Astrocyte (in vitro differentiated cells and primary cell): ENCODE results near the gene TAOK2. TPM values are rescaled to one million over a fixed set of nuclear protein-coding genes. Genes with fewer than 3 reads are reported as not detected.

Source experiments
- DNase-seq: peaks from one replicate; pipeline ENCODE4 v3.0.0-alpha.2; 2010; ENCODE audit warnings: low read depth
- FAIRE-seq: peaks from 2 replicates; lab custom pipeline; 2011; peaks lifted over from hg19 to GRCh38; lab: Jason Lieb, UNC
- H2AFZ ChIP-seq: 2 replicates; pipeline ENCODE4 v1.6.0; 2012; ENCODE audit warnings: low read depth, low read length, inconsistent platforms
- H3K27ac ChIP-seq: 2 replicates; pipeline ENCODE4 v1.5.1; 2011; ENCODE audit warnings: low read depth, low read length, inconsistent platforms
- H3K27me3 ChIP-seq: 2 replicates; pipeline ENCODE4 v1.6.0; 2011; ENCODE audit warnings: low read length, inconsistent platforms; ENCODE audit not compliant: insufficient read depth
- H3K36me3 ChIP-seq: 2 replicates; pipeline ENCODE4 v1.5.1; 2011; ENCODE audit warnings: low read length, inconsistent platforms; ENCODE audit not compliant: insufficient read depth
- H3K4me1 ChIP-seq: 2 replicates; pipeline ENCODE4 v1.5.1; 2011; ENCODE audit warnings: low read length, inconsistent platforms; ENCODE audit not compliant: insufficient read depth
- H3K4me2 ChIP-seq: 2 replicates; pipeline ENCODE4 v1.6.0; 2012; ENCODE audit warnings: low read length, inconsistent platforms
- H3K4me3 ChIP-seq: 2 replicates; pipeline ENCODE4 v1.5.1; 2011; ENCODE audit warnings: low read depth, mild to moderate bottlenecking, low read length, inconsistent platforms; ENCODE audit not compliant: insufficient read depth
- H3K79me2 ChIP-seq: 2 replicates; pipeline ENCODE4 v1.6.0; 2012; ENCODE audit warnings: mild to moderate bottlenecking, low read length, inconsistent platforms; ENCODE audit not compliant: insufficient read depth
- H3K9ac ChIP-seq: 2 replicates; pipeline ENCODE4 v1.6.0; 2012; ENCODE audit warnings: mild to moderate bottlenecking, low read length, inconsistent platforms
- H3K9me3 ChIP-seq: 2 replicates; pipeline ENCODE4 v1.5.1; 2012; ENCODE audit warnings: low read depth, mild to moderate bottlenecking, low read length, inconsistent platforms; ENCODE audit not compliant: insufficient read depth
- H4K20me1 ChIP-seq: 2 replicates; pipeline ENCODE4 v1.6.0; 2012; ENCODE audit warnings: low read length, inconsistent platforms; ENCODE audit not compliant: insufficient read depth
- H3K27ac Mint-ChIP-seq: one replicate; pipeline ENCODE4 v1.8.0; 2021; ENCODE audit warnings: mild to moderate bottlenecking, mixed read lengths; ENCODE audit not compliant: unreplicated experiment
- H3K27me3 Mint-ChIP-seq: one replicate; pipeline ENCODE4 v1.8.0; 2021; ENCODE audit warnings: low read depth, mixed read lengths; ENCODE audit not compliant: unreplicated experiment
- H3K36me3 Mint-ChIP-seq: one replicate; pipeline ENCODE4 v1.8.0; 2021; ENCODE audit warnings: low read depth, mixed read lengths; ENCODE audit not compliant: unreplicated experiment
- H3K4me1 Mint-ChIP-seq: one replicate; pipeline ENCODE4 v1.8.0; 2021; ENCODE audit warnings: low read depth, mixed read lengths; ENCODE audit not compliant: unreplicated experiment
- H3K4me3 Mint-ChIP-seq: one replicate; pipeline ENCODE4 v1.8.0; 2021; ENCODE audit warnings: mild to moderate bottlenecking, moderate library complexity, mixed read lengths; ENCODE audit not compliant: unreplicated experiment
- H3K9me3 Mint-ChIP-seq: one replicate; pipeline ENCODE4 v1.8.0; 2021; ENCODE audit warnings: mild to moderate bottlenecking, mixed read lengths; ENCODE audit not compliant: unreplicated experiment
- EZH2 ChIP-seq: IDR thresholded peaks from 2 replicates; pipeline ENCODE4 v1.6.1; 2012; ENCODE audit warnings: mild to moderate bottlenecking, low read length, inconsistent platforms; ENCODE audit not compliant: insufficient read depth
- total RNA-seq: library from RNA; stranded (reverse); gene quantifications from 2 replicates; pipeline ENCODE4 v1.2.1, GENCODE V29; 2021
- TF ChIP-seq, protein P1 (sequence below): IDR thresholded peaks from 2 replicates; pipeline ENCODE4 v1.5.1; 2011; ENCODE audit warnings: low read depth, mild to moderate bottlenecking, inconsistent platforms, low read length, moderate library complexity; ENCODE audit not compliant: insufficient read depth

The TAOK2 gene
- total RNA-seq, 1 donor from 2014 or later, result 55.9 TPM

GRCh38 chr16:29993903-29994599 is 20.4 kb downstream of the TAOK2 start:
- peaks cover 13% of the 10 kb centered on the region for H3K36me3 Mint-ChIP-seq
- Histone ChIP-seq H3K79me2 (peaks cover 16% of the 10 kb centered on the region), H3K4me3 (no peak overlapping the region), H4K20me1 (peaks cover 14% of the 10 kb centered on the region), H3K27me3 (no peaks in the 10 kb centered on the region), H3K4me1 (peaks cover 12% of the 10 kb centered on the region), H3K9me3 (no peaks in the 10 kb centered on the region), H3K36me3 (peaks cover 21% of the 10 kb centered on the region), H2AFZ (no peak overlapping the region), H3K27ac (no peak overlapping the region), H3K4me2 (peak overlapping the region; percentile 86), H3K9ac (peak overlapping the region; percentile 87)
- peak overlapping the region; percentile 5 for H3K27ac Mint-ChIP-seq
- TF ChIP-seq, protein P1, sequence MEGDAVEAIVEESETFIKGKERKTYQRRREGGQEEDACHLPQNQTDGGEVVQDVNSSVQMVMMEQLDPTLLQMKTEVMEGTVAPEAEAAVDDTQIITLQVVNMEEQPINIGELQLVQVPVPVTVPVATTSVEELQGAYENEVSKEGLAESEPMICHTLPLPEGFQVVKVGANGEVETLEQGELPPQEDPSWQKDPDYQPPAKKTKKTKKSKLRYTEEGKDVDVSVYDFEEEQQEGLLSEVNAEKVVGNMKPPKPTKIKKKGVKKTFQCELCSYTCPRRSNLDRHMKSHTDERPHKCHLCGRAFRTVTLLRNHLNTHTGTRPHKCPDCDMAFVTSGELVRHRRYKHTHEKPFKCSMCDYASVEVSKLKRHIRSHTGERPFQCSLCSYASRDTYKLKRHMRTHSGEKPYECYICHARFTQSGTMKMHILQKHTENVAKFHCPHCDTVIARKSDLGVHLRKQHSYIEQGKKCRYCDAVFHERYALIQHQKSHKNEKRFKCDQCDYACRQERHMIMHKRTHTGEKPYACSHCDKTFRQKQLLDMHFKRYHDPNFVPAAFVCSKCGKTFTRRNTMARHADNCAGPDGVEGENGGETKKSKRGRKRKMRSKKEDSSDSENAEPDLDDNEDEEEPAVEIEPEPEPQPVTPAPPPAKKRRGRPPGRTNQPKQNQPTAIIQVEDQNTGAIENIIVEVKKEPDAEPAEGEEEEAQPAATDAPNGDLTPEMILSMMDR, result no peak
- TF ChIP-seq EZH2, result no peak
- no peaks in the 10 kb centered on the region for H3K27me3 Mint-ChIP-seq
- no peaks in the 10 kb centered on the region for H3K9me3 Mint-ChIP-seq
- FAIRE-seq (no peak), DNase-seq (no peak)
- peaks cover 8% of the 10 kb centered on the region for H3K4me1 Mint-ChIP-seq
- H3K4me3 Mint-ChIP-seq, result peak overlapping the region; percentile 78

DNA sequence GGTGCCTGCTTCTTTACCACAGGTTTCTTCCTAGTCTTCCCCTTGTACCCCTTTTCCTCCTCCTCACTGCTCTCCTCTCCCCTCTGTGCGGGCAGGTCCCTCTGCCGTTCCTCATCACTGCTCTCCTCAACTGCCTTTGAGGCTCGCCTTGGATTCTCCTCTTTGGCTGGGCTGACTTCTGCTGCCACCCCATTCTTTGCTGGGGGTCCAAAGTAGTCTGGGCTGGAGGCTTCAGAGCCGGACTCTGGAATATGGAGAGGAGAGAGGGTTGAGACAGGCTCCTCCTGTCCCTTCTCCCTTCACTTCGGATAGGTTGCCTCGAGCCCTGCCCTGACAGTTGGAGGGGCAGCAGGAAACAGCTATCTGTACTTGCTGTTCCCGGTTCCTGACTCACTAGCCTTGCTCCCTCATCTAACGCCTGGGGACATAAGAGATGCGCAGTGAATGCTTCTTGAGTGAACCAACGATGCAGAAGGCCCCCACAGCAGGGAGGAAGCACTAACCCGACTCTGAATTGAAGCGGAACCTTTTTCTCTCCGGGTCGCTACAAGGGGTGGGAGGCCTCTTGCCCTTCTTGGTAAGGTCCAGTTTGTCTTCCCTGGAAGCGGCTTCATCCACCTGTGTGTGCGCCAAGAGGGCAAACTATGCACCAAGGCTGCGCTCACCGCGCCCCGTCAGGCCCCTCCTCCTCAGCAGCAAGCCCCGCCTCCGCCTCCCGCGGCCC is 21.1 kb downstream of the TAOK2 start:
- Histone ChIP-seq H3K27me3 (no peaks in the 10 kb centered on the region), H2AFZ (peak overlapping the region; percentile 79), H3K4me1 (peaks cover 12% of the 10 kb centered on the region), H3K9me3 (no peaks in the 10 kb centered on the region), H3K9ac (peak overlapping the region; percentile 87), H3K36me3 (peaks cover 17% of the 10 kb centered on the region), H3K4me3 (peak overlapping the region; percentile 79), H3K4me2 (peak overlapping the region; percentile 86), H3K79me2 (peaks cover 18% of the 10 kb centered on the region), H4K20me1 (peaks cover 14% of the 10 kb centered on the region), H3K27ac (peak overlapping the region; percentile 90)
- H3K4me3 Mint-ChIP-seq, result peak overlapping the region; percentile 98
- H3K9me3 Mint-ChIP-seq, result no peaks in the 10 kb centered on the region
- DNase-seq (peak; percentile 14), FAIRE-seq (no peak)
- TF ChIP-seq, protein P1, result no peak
- no peak for TF ChIP-seq EZH2
- peak overlapping the region; percentile 18 for H3K27ac Mint-ChIP-seq
- H3K36me3 Mint-ChIP-seq, result peaks cover 13% of the 10 kb centered on the region
- peaks cover 8% of the 10 kb centered on the region for H3K4me1 Mint-ChIP-seq
- no peaks in the 10 kb centered on the region for H3K27me3 Mint-ChIP-seq
